ENCODE data around the gene COL18A1.

DNA sequence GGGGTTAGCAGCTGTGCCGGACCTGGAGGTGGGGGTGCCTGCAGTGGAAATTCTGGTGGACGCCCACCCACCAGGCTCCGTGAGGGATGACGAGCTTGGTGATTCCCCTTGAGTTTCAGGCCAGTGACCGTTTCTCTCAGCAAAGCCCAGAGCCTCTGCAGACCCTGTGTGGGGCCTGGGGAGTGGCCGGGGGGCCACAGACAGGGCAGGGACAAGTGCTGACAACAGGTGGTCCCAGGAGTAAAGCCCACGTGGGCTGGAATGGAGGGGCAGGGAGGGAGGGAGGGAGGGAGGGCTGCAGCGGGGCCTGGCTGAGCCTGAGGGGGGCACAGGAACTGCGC, 52.8 kb downstream of the COL18A1 start:
- TF ChIP-seq YY1 (IDR thresholded peaks at IDR 0.05; ENCODE audit: low read depth) = no peak
- TF ChIP-seq RAD21 (IDR thresholded peaks at IDR 0.05; ENCODE audit: low read length) = no peak
- TF ChIP-seq, protein P1, sequence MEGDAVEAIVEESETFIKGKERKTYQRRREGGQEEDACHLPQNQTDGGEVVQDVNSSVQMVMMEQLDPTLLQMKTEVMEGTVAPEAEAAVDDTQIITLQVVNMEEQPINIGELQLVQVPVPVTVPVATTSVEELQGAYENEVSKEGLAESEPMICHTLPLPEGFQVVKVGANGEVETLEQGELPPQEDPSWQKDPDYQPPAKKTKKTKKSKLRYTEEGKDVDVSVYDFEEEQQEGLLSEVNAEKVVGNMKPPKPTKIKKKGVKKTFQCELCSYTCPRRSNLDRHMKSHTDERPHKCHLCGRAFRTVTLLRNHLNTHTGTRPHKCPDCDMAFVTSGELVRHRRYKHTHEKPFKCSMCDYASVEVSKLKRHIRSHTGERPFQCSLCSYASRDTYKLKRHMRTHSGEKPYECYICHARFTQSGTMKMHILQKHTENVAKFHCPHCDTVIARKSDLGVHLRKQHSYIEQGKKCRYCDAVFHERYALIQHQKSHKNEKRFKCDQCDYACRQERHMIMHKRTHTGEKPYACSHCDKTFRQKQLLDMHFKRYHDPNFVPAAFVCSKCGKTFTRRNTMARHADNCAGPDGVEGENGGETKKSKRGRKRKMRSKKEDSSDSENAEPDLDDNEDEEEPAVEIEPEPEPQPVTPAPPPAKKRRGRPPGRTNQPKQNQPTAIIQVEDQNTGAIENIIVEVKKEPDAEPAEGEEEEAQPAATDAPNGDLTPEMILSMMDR (IDR thresholded peaks at IDR 0.05) = no peak
- TF ChIP-seq MAX (IDR thresholded peaks at IDR 0.05; ENCODE audit: low read depth) = no peak
